Measurements from ENCODE around the gene SEC22C.

The SEC22C gene

GRCh38 chr3:42505128-42505848 is 76.5 kb downstream of the SEC22C start:
- H3K4me3 Mint-ChIP-seq: no peak overlapping the region
- no peaks in the 10 kb centered on the region for H3K36me3 Mint-ChIP-seq
- peaks cover 72% of the 10 kb centered on the region for H3K4me1 Mint-ChIP-seq (ENCODE audit: low read depth)
- H3K9me3 Mint-ChIP-seq (ENCODE audit: low read depth): no peaks in the 10 kb centered on the region
- H3K27ac Mint-ChIP-seq: peak overlapping the region; percentile 66
- H3K27me3 Mint-ChIP-seq: peaks cover 9% of the 10 kb centered on the region

- H3K4me1 Mint-ChIP-seq (ENCODE audit: low read depth): peaks cover 68% of the 10 kb centered on the region
- H3K36me3 Mint-ChIP-seq: no peaks in the 10 kb centered on the region
- H3K27ac Mint-ChIP-seq: peak overlapping the region; percentile 66
- peak overlapping the region; percentile 86 for H3K4me3 Mint-ChIP-seq
- peaks cover 11% of the 10 kb centered on the region for H3K27me3 Mint-ChIP-seq
- no peaks in the 10 kb centered on the region for H3K9me3 Mint-ChIP-seq (ENCODE audit: low read depth)
Observed at GRCh38 chr3:42504334-42505127, 77.2 kb downstream of the SEC22C start.

- peak overlapping the region; percentile 86 for H3K4me3 Mint-ChIP-seq
- H3K27me3 Mint-ChIP-seq: peaks cover 12% of the 10 kb centered on the region
- H3K9me3 Mint-ChIP-seq (ENCODE audit: low read depth): no peaks in the 10 kb centered on the region
- no peaks in the 10 kb centered on the region for H3K36me3 Mint-ChIP-seq
- H3K4me1 Mint-ChIP-seq (ENCODE audit: low read depth): peaks cover 63% of the 10 kb centered on the region
- H3K27ac Mint-ChIP-seq: peak overlapping the region; percentile 66
Observed at GRCh38 chr3:42503957-42504333, 77.8 kb downstream of the SEC22C start.

- Mint-ChIP-seq H3K27ac (peak overlapping the region; percentile 68), H3K4me3 (peak overlapping the region; percentile 86), H3K4me1 (ENCODE audit: low read depth) (peaks cover 57% of the 10 kb centered on the region), H3K36me3 (no peaks in the 10 kb centered on the region), H3K9me3 (ENCODE audit: low read depth) (no peaks in the 10 kb centered on the region), H3K27me3 (peaks cover 12% of the 10 kb centered on the region)
Observed at GRCh38 chr3:42503251-42503924, 78.4 kb downstream of the SEC22C start.

- Mint-ChIP-seq H3K27ac (peak within 1 kb of the TSS; percentile 68), H3K4me1 (ENCODE audit: low read depth) (peaks cover 51% of the 10 kb centered on the region), H3K36me3 (no peaks in the 10 kb centered on the region)
Observed at GRCh38 chr3:42502429-42503250, 79.1 kb downstream of the SEC22C start, which contains the start of gene VIPR1. Gene VIPR1, plus strand, starts transcription at chr3:42502643. Its CDS starts 93 bp downstream, at chr3:42502736.

GRCh38 chr3:42501681-42502428 is 79.9 kb downstream of the SEC22C start:
- H3K27me3 Mint-ChIP-seq: peaks cover 12% of the 10 kb centered on the region
- peaks cover 44% of the 10 kb centered on the region for H3K4me1 Mint-ChIP-seq (ENCODE audit: low read depth)
- H3K4me3 Mint-ChIP-seq: peak overlapping the region; percentile 93
- H3K36me3 Mint-ChIP-seq: no peaks in the 10 kb centered on the region
- H3K27ac Mint-ChIP-seq: no peak overlapping the region
- no peaks in the 10 kb centered on the region for H3K9me3 Mint-ChIP-seq (ENCODE audit: low read depth)

More at GRCh38 chr3:42502429-42503250, 79.1 kb downstream of the SEC22C start, which contains the start of gene VIPR1:
- Mint-ChIP-seq H3K27me3 (peaks cover 12% of the 10 kb centered on the region), H3K4me3 (peak within 1 kb of the TSS; percentile 93), H3K9me3 (ENCODE audit: low read depth) (no peaks in the 10 kb centered on the region)

- Mint-ChIP-seq H3K9me3 (ENCODE audit: low read depth) (no peaks in the 10 kb centered on the region), H3K4me3 (peak overlapping the region; percentile 93), H3K27ac (no peak overlapping the region), H3K27me3 (peaks cover 12% of the 10 kb centered on the region), H3K4me1 (ENCODE audit: low read depth) (peaks cover 38% of the 10 kb centered on the region), H3K36me3 (no peaks in the 10 kb centered on the region)
Observed at GRCh38 chr3:42501321-42501680, 80.5 kb downstream of the SEC22C start.

GRCh38 chr3:42500909-42501308 is 80.9 kb downstream of the SEC22C start:
- H3K27me3 Mint-ChIP-seq: peaks cover 12% of the 10 kb centered on the region
- H3K36me3 Mint-ChIP-seq: no peaks in the 10 kb centered on the region

GRCh38 chr3:42500091-42500490 is 81.7 kb downstream of the SEC22C start:
- Mint-ChIP-seq H3K4me1 (ENCODE audit: low read depth) (peaks cover 32% of the 10 kb centered on the region), H3K27me3 (peaks cover 12% of the 10 kb centered on the region), H3K4me3 (no peak overlapping the region), H3K36me3 (no peaks in the 10 kb centered on the region), H3K27ac (no peak overlapping the region), H3K9me3 (ENCODE audit: low read depth) (no peaks in the 10 kb centered on the region)

More at GRCh38 chr3:42500909-42501308, 80.9 kb downstream of the SEC22C start:
- H3K4me3 Mint-ChIP-seq: peak overlapping the region; percentile 73
- H3K4me1 Mint-ChIP-seq (ENCODE audit: low read depth): peaks cover 35% of the 10 kb centered on the region
- no peak overlapping the region for H3K27ac Mint-ChIP-seq
- no peaks in the 10 kb centered on the region for H3K9me3 Mint-ChIP-seq (ENCODE audit: low read depth)

- Mint-ChIP-seq H3K9me3 (ENCODE audit: low read depth) (no peaks in the 10 kb centered on the region), H3K4me1 (ENCODE audit: low read depth) (peaks cover 28% of the 10 kb centered on the region), H3K36me3 (no peaks in the 10 kb centered on the region), H3K27ac (no peak overlapping the region), H3K4me3 (no peak overlapping the region), H3K27me3 (peaks cover 12% of the 10 kb centered on the region)
Observed at GRCh38 chr3:42499478-42499871, 82.3 kb downstream of the SEC22C start.

GRCh38 chr3:42498791-42499477 is 82.8 kb downstream of the SEC22C start:
- Mint-ChIP-seq H3K27ac (no peak overlapping the region), H3K4me3 (no peak overlapping the region), H3K9me3 (ENCODE audit: low read depth) (no peaks in the 10 kb centered on the region), H3K4me1 (ENCODE audit: low read depth) (peaks cover 23% of the 10 kb centered on the region), H3K27me3 (peaks cover 12% of the 10 kb centered on the region), H3K36me3 (no peaks in the 10 kb centered on the region)

GRCh38 chr3:42498034-42498433 is 83.7 kb downstream of the SEC22C start:
- H3K27ac Mint-ChIP-seq: no peak overlapping the region
- H3K36me3 Mint-ChIP-seq: no peaks in the 10 kb centered on the region
- H3K9me3 Mint-ChIP-seq (ENCODE audit: low read depth): no peaks in the 10 kb centered on the region
- peaks cover 12% of the 10 kb centered on the region for H3K27me3 Mint-ChIP-seq
- no peak overlapping the region for H3K4me3 Mint-ChIP-seq
- H3K4me1 Mint-ChIP-seq (ENCODE audit: low read depth): peaks cover 15% of the 10 kb centered on the region

Measured in activated naive CD8-positive, alpha-beta T cell (primary cell).